Stimulated activated naive CD8-positive, alpha-beta T cell treated with anti-CD3 and anti-CD28 coated beads, Interleukin-15, Interleukin-2, amounts not matched to agents 100 U/mL and 50 U/mL, for 24 hours (primary cell): ENCODE results near the gene DNAJC1.
A peak's percentile ranks its signal among the peaks of the same experiment; 100 is the strongest.
"Not testable (repeated sequence)": the region's sequence is repeated elsewhere in the genome, so short reads cannot be mapped to it uniquely, and the experiment has no call there.

ENCODE experiments used
- ATAC-seq: fragments of 150-1000 bp; cut with Tn5 transposase; one replicate; pipeline ENCODE4 v1.10.0; 2021
- DNase-seq: peaks from one replicate; pipeline ENCODE4 v3.0.0; 2021

DNAJC1 gene, protein sequence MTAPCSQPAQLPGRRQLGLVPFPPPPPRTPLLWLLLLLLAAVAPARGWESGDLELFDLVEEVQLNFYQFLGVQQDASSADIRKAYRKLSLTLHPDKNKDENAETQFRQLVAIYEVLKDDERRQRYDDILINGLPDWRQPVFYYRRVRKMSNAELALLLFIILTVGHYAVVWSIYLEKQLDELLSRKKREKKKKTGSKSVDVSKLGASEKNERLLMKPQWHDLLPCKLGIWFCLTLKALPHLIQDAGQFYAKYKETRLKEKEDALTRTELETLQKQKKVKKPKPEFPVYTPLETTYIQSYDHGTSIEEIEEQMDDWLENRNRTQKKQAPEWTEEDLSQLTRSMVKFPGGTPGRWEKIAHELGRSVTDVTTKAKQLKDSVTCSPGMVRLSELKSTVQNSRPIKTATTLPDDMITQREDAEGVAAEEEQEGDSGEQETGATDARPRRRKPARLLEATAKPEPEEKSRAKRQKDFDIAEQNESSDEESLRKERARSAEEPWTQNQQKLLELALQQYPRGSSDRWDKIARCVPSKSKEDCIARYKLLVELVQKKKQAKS

DNA sequence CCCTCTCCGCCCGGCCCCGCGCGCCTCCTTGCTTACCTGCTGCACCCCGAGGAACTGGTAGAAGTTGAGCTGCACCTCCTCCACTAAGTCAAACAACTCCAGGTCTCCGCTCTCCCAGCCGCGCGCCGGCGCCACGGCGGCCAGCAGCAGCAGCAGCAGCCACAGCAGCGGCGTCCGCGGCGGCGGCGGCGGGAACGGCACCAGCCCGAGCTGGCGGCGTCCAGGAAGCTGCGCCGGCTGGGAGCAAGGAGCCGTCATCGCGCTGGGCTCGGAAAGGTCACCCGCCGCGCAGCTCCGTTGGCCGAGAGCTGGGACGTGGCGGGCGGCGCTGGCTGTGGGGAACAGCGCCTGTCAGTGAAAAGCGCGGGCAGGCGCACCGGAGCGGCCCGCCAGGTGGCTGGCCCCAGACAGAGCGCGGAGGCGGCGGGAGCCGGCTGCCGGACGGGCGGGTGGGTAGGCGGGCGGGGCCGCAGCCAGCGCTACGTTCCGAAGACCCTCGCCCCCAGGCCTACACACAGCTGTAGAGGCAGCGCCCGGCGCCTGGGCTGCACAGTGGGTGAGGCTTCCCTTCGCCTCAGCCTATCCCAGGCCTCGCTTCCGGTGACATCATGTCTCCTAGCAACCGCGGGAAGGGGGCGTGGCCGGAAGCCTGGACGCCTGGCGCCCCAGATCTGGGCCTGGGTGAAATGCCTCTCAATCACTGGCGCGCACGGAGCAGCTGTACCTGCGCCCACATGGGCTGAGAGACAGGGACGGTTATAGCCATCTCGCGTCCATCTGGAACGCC lies at the start of gene DNAJC1:
Gene DNAJC1, minus strand, starts transcription at position 554 of the 787 bp plus-strand sequence. Its CDS starts 296 bp downstream, at position 258.
- ATAC-seq (peak; percentile 97), DNase-seq (peak; percentile 99)

DNA sequence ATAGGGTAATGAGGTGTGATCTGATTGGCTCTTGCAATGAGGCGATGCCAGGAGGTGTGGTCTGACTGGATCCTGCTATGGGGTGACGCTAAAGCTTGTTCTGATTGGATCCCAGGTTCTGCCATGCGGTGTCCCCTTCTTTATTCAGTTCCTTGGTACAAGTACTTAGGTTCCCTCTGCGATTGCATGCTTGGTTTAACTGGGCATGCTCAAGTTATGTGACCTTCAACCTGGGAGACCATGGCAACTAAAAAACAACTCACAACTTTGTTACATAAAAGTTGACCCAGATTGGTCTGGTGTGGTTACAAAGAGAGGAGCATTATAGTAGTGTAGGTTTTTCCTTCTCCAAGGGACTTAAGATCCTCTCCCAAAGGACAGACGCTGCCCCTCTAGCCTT lies 49.5 kb upstream of the DNAJC1 start:
- DNase-seq (no peak), ATAC-seq (no peak)

DNA sequence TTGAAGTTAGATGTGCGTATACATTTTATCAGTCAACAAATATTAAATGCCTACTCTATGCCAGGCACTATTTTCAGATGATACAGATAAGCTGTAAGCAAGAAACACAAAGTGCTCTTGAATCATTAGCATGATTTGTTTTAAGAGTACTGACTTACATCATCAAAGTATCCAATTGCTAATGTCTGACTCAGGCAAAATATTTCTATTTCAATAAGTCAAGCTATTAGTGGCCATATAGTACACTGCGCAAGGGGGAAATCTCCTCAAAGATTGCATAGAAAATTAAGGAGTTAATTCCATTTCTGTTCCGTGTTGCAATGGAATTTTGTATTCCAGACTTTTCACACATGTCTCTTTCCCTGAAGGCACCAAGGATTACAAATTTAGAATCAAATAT lies 46.1 kb upstream of the DNAJC1 start:
- ATAC-seq (no peak), DNase-seq (no peak)

DNA sequence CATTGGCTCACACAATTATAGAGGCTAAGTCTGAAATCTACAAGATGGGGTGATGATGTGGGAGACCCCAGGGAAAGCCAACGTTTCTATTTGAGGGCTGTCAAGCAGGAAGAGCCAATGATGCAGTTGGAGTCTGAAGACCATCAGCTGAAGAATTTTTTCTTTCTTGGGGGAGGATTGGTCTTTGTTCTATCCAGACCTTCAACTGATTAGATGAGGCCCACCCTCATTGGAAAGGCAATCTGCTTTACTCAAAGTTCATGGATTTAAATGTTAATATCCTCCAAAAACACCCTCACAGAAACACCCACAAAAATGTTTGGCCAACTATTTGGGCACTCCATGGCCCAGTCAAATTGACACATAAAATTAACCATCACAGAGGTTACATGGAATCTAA lies 44.3 kb upstream of the DNAJC1 start:
- no peak for ATAC-seq
- DNase-seq = no peak

DNA sequence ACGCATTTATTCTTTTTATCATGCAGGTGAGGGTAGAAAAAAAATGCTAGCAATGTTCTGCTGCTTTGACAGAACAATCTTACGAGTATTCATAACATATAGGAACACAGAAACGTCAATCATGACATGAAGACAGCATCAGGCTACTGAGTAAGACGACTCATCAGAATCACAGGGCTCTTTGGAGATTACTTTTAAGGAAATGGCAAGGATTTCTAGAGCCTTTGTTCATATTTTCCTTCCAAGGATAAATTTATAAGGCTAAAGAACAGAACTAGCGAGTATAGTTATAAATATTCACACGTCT lies 39.8 kb upstream of the DNAJC1 start:
- ATAC-seq = no peak
- DNase-seq = no peak

DNA sequence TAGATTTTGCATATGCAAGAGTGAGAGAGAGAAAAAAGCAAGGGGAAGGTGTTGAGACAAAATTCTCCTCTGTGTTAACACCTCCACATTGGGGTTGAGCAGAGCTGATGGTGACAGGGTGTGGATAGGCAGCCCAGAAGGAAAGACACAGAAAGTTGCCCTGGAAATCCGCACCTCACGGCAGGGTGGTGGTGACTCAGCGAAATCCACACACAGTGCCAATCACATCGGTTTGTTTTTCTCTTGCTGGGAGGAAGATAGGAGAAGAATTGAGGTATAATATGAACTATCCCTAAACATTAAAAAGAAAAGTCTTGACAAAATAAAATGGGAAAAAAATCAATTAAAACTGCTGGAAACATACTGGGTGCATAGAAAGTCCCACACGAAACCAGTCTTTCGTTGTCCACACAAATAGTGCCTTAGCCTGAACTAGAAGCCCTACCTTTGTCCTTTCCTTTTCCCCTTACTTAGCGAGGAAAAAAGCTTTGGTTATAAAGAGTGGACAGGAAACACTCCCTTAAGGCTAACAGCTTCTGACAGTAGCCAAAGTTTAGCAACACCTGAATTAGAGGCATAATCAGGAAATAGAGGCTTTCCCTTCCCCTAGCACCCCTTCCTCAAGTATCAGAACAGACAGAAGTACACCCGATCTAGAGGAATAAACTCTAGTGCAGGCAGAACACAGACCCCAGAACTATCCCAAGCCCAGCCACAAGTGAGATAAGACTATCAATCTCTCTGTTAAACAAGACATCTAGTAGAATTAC lies 39.2 kb upstream of the DNAJC1 start:
- no peak for ATAC-seq
- no peak for DNase-seq

DNA sequence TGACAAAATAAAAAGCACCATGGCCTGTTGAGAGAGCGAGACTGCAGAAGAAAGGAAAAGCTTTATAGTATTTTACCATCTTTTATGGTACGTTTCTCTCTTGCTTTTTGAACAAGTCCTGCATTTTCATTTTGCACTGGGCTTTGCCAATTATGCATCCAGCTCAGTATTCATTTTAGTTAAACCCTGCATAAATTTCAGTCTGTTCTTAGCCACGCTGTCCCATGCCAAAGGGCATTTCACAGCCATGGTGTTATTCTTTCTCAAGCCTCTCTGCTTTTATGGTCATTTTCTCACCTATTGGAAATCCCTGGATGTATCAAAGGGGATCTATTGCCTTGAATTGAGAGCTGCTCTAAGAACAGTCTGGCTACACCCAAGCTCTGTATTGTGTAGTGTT lies 30.8 kb upstream of the DNAJC1 start:
- ATAC-seq = no peak
- DNase-seq = no peak

DNA sequence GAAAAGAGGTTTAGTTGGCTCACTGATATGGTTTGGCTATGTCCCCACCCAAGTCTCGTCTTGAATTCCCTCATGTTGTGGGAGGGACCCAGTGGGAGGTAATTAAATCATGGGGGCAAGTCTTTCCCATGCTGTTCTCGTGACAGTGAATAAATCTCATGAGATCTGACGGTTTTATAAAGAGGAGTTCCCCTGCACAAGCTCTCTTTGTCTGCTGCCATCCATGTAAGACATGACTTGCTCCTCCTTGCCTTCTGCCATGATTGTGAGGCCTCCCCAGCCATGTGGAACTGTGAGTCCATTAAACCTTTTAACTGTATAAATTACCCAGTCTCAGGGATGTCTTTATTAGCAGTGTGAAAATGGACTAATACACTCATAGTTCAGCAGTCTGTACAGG lies 28.7 kb upstream of the DNAJC1 start:
- not testable (repeated sequence) for DNase-seq, ATAC-seq

DNA sequence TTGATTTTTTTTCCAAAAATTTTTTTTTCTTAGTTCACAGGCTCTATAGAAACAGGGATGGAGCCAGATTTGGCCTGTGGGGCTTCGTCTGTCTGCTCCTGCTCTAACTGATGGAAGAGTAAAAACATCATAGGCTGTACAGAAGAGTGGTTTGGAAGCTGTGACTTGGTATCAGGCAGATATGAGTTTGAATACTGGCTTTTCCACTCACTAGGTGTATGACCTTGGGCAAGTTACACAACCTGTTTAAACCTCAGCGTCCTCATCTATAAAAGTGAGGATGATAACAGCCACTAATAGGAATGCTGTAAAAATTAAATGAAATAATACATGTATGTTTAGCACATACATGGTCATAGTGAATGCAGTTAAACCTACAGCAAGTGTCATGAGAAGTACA lies 26.9 kb upstream of the DNAJC1 start:
- no peak for DNase-seq

DNA sequence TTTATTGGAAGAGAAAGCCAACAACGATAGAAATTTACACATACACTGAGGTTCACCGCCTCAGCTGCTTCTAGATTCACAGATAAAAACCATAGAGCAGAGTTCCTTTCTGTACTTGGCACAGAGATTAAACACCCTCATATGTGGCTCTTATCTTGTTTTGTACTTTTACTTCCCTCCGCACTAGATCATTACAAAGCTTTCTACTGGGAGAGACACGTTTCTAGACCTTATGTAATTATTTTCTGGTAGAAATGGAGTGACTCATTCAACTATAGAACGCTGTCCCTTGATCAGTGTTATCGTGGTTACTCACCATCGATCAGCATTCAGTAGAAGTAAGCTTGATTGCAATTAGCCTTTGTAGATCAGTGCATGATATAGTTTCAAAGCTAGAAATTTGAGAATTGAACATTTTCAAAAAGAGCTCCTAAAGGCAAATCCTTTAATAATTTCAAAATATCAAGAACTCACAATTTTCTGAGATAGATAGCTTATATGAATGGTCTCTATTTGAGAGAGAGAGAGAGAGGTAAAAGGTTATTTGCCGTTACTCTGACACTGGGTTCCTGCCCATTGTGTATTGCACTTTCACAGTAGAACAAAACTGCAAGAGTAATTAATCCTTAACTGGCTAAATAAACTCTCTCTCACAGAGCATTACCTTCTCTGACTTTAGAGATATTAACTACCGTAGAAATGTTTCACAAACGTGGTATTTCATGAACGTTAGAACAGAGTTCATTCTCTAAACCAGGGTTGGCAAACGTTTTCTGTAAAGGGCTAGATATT lies 26.1 kb upstream of the DNAJC1 start:
- no peak for ATAC-seq

More for the DNA sequence above, 26.9 kb upstream of the DNAJC1 start:
- ATAC-seq = no peak

DNA sequence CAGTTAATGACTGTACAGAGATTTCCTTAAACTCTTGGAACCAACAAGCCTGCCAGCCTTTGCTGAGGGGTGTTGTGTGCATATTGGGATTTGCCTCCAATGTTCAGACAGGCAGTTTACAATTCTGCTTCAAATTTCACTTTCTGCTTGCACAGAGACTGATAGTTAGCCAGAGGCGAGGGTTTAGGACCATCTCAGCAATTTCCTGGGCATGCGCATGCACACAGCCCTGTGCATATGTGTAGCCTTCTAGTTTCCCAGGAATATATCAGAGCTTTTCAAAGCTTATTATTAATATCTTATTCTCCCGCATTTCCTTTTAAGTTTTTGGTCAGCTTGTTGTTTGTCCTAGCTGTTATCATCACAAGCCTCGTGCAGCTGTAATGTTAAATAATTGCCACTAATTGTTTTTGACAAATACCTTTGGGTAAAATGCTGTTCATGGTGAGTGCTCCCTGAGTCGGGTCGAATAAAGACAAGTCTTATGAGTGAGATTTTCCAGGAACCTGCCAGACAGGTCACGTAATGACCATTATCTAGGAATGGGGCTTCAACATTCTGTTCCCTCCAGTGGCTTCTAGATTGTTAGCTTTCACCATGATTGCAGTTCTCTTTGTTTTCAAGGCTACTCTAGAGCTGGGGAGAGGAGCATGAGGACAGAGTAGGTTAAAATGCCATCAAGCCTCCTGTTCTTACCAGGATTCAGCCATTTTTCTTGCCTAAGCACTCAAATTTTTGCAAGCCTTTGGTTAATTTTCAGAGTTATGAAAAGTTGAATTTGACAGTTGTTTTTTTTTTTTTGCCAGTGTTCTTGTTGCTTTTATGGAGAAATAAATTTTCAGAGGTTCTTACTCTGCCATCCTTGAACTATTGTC lies 24.1 kb upstream of the DNAJC1 start:
- DNase-seq (no peak), ATAC-seq (no peak)

More for the DNA sequence above, 26.1 kb upstream of the DNAJC1 start:
- DNase-seq = no peak

DNA sequence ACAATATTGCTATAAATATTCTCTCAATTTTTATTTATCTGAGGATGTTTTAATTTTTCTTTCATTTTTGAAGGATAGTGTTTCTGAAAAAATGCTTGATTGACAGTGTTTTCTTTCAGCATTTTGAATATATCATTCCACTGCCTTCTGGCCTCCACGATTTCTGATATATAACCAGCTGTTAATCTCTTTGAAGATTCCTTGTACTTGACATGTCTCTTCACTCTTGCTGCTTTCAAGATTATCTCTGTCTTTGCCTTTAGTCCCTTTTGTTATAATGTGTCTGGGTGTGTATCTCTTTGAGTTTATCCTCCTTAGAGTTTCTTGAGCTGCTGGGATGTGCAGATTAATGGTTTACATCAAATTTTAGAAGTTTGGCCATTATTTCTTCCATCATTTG lies 22.8 kb upstream of the DNAJC1 start:
- DNase-seq (no peak), ATAC-seq (no peak)

DNA sequence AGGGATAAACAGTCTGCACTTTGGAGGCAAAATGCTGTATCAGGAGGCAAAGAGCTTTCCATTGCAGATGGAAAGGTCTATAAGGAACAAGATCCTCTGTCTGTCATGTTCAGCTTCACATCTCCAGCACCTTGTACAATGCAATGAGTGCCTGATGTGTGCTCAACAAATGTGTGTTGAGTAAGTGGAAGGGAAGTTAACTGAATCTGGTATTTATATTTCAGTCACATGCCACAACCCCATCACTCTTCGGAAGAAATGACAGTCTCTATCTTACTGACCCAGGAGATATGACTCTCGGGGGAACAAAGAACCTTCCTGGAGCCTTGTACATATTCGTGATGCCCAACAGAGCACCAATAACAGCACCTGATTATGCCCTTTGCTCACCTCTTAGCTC lies 20.0 kb upstream of the DNAJC1 start:
- peak; percentile 19 for ATAC-seq
- no peak for DNase-seq

DNA sequence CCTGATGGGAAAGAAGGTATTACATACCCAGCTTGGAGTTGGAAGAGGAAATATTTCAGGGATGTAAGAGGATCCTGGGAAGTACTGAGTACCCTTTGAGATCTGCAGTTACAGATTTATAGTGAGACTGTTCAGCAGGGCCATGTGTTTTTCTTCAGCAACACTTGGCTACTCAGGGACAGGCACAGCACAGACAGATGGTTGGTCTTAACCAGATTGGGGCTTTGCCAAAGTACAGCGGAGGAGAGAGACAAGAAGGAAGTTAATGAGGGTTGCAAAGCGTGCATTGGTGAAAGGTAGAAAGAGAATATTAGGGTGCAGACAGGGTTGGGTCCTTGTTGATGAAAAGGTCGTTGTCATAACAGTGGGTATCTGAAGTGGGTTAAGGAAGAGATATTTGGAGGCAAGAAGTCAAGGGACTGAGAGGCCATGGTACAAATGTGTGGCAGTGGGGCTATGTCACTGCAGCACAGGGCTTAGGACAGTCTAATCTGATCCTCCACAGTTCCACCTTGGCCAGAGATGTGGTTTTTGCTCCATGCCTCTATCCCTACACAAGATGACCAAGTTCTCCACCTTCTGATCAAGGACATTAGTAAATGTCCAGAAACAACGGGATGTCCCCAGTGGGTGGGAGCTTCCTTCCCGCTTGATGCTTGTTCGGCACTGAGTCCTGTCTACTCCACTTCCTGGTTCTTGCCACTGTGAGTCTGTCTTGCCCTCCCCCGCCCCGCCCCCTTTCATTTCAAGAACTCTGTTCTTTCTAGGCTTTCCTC lies 18.9 kb upstream of the DNAJC1 start:
- peak; percentile 77 for ATAC-seq
- DNase-seq = peak; percentile 33

DNA sequence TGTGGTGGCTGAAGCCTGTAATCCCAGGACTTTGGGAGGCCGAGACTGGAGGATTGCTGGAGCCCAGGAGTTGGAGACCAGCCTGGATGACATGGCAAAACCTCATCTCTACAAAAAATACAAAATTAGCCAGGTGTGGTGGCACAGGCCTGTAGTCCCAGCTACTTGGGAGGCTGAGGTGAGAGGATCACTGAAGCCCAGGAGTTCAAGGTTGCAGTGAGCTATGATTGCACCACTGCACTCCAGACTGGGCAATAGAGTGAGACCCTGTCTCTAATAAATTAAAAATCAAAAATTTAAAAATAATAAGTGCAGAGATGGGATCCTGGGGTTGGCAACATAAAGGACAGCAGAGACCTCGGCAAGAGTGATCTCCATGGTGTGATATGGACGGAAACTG lies 17.6 kb upstream of the DNAJC1 start:
- DNase-seq, ATAC-seq: not testable (repeated sequence)

DNA sequence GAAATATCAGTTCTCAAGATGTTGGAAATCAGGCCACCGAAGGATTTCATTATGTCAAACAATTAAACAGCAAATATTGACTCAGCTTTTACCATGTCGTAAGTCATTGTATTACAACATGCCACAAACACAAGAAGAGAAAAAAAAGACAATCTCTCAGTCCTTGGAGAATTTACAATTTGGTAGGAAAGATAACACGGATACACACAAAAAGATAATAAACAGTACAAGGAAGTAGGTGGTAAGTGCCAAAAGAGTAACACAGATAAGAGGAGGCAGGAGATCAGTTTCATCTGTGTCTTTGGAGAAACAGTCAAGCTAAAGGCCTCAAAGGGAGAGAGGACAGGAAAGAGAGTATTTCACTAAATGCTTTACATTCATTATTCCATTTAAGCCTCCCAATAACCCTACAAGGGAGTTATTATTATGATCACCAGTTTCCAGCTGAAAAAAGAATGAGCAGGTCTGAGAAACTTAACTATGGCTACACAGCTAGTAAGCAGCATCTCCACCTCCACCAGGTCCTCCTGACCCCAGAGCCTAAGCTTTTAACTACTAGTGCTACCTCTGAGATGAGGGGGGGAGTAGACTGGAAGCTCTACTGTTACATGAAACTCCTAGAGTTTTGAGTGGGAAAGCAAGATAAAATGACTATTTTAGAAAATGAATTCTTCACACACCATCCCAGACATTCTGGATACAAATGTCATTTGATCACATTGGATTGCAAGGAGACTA lies 13.9 kb upstream of the DNAJC1 start:
- DNase-seq = no peak
- no peak for ATAC-seq

DNA sequence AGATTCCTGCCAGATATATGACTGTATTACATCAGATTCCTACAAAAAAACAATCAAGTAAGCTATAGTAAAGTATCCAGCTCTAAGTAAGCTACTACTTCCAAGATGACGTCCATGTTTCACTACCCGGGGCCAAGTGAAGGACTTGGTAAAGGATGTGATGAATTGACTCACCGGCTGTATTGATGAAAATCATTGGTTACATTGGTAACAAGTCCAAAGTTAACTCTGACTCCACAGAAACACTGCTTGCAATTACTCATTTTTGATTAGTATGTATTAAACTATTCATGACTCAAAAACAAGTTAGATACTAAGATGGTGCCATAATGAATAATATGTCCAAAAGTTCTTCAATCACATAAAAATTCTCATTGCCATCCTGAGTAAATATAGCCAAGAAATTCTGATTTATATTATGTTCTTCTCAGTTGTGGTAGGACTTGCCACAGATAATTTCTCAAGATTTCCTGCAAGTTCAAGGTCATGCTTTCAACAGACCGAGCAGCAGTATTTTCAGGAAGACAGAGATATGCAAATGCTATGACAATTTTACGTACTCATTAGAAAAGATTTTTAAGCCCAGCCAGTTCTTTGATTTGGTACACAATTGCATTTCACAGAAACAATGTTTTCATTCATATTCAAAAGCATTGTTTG lies 12.6 kb upstream of the DNAJC1 start:
- DNase-seq = no peak

DNA sequence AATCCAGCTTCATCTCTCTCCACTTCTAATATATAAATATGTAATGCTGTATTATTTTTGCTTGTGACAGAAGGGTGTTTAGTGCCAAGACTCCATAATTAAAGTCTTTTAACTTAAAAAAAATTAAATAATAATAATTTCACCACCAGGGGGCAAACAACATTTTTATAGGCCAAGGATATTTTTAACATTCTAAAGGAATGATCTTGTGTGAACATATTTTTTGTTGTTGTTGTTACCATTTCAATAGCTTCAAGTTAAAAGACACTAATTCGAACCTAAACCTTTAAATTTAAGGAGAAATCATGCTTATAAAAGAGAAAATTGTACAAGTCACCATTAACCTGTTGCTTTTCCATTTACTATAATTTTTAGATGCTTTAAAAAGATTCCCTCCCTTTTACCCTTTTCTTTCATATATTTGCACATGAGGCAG lies 7.5 kb upstream of the DNAJC1 start:
- no peak for DNase-seq
- ATAC-seq = no peak

More for the DNA sequence above, 12.6 kb upstream of the DNAJC1 start:
- no peak for ATAC-seq
